Measurements from ENCODE around the gene GFOD1. TPM values are rescaled to one million over a fixed set of nuclear protein-coding genes. Genes with fewer than 3 reads are reported as not detected.
"Not testable (repeated sequence)": the region's sequence is repeated elsewhere in the genome, so short reads cannot be mapped to it uniquely, and the experiment has no call there.

GFOD1 gene
- total RNA-seq, 1 donor from 2014 or later: 17.4 TPM

- DNase-seq (ENCODE audit: low spot score): peak; percentile 79
Observed at GRCh38 chr6:13511913-13512717, 24.7 kb upstream of the GFOD1 start.

- DNase-seq (ENCODE audit: low spot score): not testable (repeated sequence)
Observed at GRCh38 chr6:13511141-13511571, 23.8 kb upstream of the GFOD1 start.

GRCh38 chr6:13510433-13510832 is 23.0 kb upstream of the GFOD1 start:
- not testable (repeated sequence) for DNase-seq (ENCODE audit: low spot score)

- no peak for DNase-seq (ENCODE audit: low spot score)
Observed at GRCh38 chr6:13508711-13509705, 21.6 kb upstream of the GFOD1 start.

GRCh38 chr6:13507306-13507860 is 20.0 kb upstream of the GFOD1 start:
- DNase-seq (ENCODE audit: low spot score): no peak

GRCh38 chr6:13505345-13505734 is 17.9 kb upstream of the GFOD1 start:
- DNase-seq (ENCODE audit: low spot score): no peak

- no peak for DNase-seq (ENCODE audit: low spot score)
Observed at GRCh38 chr6:13504611-13505344, 17.4 kb upstream of the GFOD1 start.

GRCh38 chr6:13500915-13501314 is 13.5 kb upstream of the GFOD1 start:
- no peak for DNase-seq (ENCODE audit: low spot score)

- no peak for DNase-seq (ENCODE audit: low spot score)
Observed at GRCh38 chr6:13500264-13500663, 12.9 kb upstream of the GFOD1 start.

- no peak for DNase-seq (ENCODE audit: low spot score)
Observed at GRCh38 chr6:13496513-13497190, 9.3 kb upstream of the GFOD1 start.

- DNase-seq (ENCODE audit: low spot score): no peak
Observed at GRCh38 chr6:13495818-13496217, 8.4 kb upstream of the GFOD1 start.

- DNase-seq (ENCODE audit: low spot score): no peak
Observed at GRCh38 chr6:13495112-13495776, 7.8 kb upstream of the GFOD1 start.

GRCh38 chr6:13494137-13494536 is 6.7 kb upstream of the GFOD1 start:
- DNase-seq (ENCODE audit: low spot score): no peak

- DNase-seq (ENCODE audit: low spot score): no peak
Observed at GRCh38 chr6:13493147-13493546, 5.7 kb upstream of the GFOD1 start.

- DNase-seq (ENCODE audit: low spot score): no peak
Observed at GRCh38 chr6:13492357-13492756, 5.0 kb upstream of the GFOD1 start.

GRCh38 chr6:13491538-13491937 is 4.1 kb upstream of the GFOD1 start:
- no peak for DNase-seq (ENCODE audit: low spot score)

- DNase-seq (ENCODE audit: low spot score): no peak
Observed at GRCh38 chr6:13490402-13490801, 3.0 kb upstream of the GFOD1 start.

GRCh38 chr6:13488896-13489237 is 1.5 kb upstream of the GFOD1 start:
- no peak for DNase-seq (ENCODE audit: low spot score)

GRCh38 chr6:13488015-13488895 is 855 bp upstream of the GFOD1 start:
- DNase-seq (ENCODE audit: low spot score): peak; percentile 35
